HuH-7.5 (cell line): ENCODE measurements around the gene NQO2.
"Not testable (repeated sequence)": the region's sequence is repeated elsewhere in the genome, so short reads cannot be mapped to it uniquely, and the experiment has no call there.

Experiments
- DNase-seq: peaks from one replicate; pipeline ENCODE4 v3.0.0; 2011; ENCODE audit warnings: low spot score

NQO2 gene

GRCh38 chr6:3013901-3014674, 14.4 kb downstream of the NQO2 start:
- DNase-seq = no peak

- no peak for DNase-seq
Observed at GRCh38 chr6:3014675-3015066, 15.0 kb downstream of the NQO2 start.

GRCh38 chr6:3015144-3015543, 15.4 kb downstream of the NQO2 start:
- DNase-seq = no peak

GRCh38 chr6:3016473-3017280, 17.0 kb downstream of the NQO2 start:
- no peak for DNase-seq

- DNase-seq = no peak
Observed at GRCh38 chr6:3017304-3017703, 17.6 kb downstream of the NQO2 start.

GRCh38 chr6:3019065-3019464, 19.4 kb downstream of the NQO2 start:
- DNase-seq = no peak

GRCh38 chr6:3019749-3020320, 20.1 kb downstream of the NQO2 start:
- DNase-seq = no peak

GRCh38 chr6:3020976-3021598, 21.4 kb downstream of the NQO2 start:
- not testable (repeated sequence) for DNase-seq

- no peak for DNase-seq
Observed at GRCh38 chr6:3022765-3023662, 23.3 kb downstream of the NQO2 start.

- DNase-seq = peak; percentile 56
Observed at GRCh38 chr6:3023663-3024483, 24.2 kb downstream of the NQO2 start.

- DNase-seq = no peak
Observed at GRCh38 chr6:3026791-3027626, 27.3 kb downstream of the NQO2 start.

GRCh38 chr6:3028156-3028555, 28.5 kb downstream of the NQO2 start:
- not testable (repeated sequence) for DNase-seq

GRCh38 chr6:3031857-3032640, 32.4 kb downstream of the NQO2 start:
- no peak for DNase-seq

- no peak for DNase-seq
Observed at GRCh38 chr6:3032986-3033385, 33.3 kb downstream of the NQO2 start.

GRCh38 chr6:3033652-3034051, 34.0 kb downstream of the NQO2 start:
- DNase-seq = no peak

GRCh38 chr6:3035397-3035796, 35.7 kb downstream of the NQO2 start:
- no peak for DNase-seq

- no peak for DNase-seq
Observed at GRCh38 chr6:3036861-3037637, 37.4 kb downstream of the NQO2 start.
